Esophagus squamous epithelium (tissue), 5 donors: ENCODE results near the gene CTIF. TPM values are rescaled to one million over a fixed set of nuclear protein-coding genes. Genes with fewer than 3 reads are reported as not detected.

Source experiments
- DNase-seq: peaks from one replicate; lab custom pipeline; 2025; lab: John Stamatoyannopoulos, UW
- H3K27ac ChIP-seq, 4 donors: fragments of 200-600 bp; sonication (generic); one replicate each; pipeline ENCODE4 v1.5.1; 2016 to 2019; ENCODE audit warnings: mild to moderate bottlenecking in 1 of 4
- H3K27me3 ChIP-seq, 4 donors: fragments of 200-600 bp; sonication (generic); 1 replicate in 3 of 4; 2 replicates in 1 of 4; pipeline versions ENCODE4 v1.5.1 to v1.6.0; 2017 to 2021; ENCODE audit warnings: antibody characterized with exemption in 1 of 4
- H3K36me3 ChIP-seq, 3 donors: fragments of 200-600 bp; sonication (generic); one replicate each; pipeline ENCODE4 v1.5.1; 2016 to 2019
- H3K4me1 ChIP-seq, 3 donors: fragments of 200-600 bp; sonication (generic); one replicate each; pipeline ENCODE4 v1.5.1; 2017 to 2019
- H3K4me3 ChIP-seq, 4 donors: fragments of 200-600 bp; sonication (generic); 1 replicate in 3 of 4; 2 replicates in 1 of 4; pipeline ENCODE4 v1.5.1; 2016 to 2019; ENCODE audit warnings: mild to moderate bottlenecking in 2 of 4, moderate library complexity in 1 of 4
- H3K9me3 ChIP-seq, 3 donors: fragments of 200-600 bp; sonication (generic); one replicate each; pipeline ENCODE4 v1.5.1; 2016 to 2019
- POLR2A ChIP-seq, 4 donors: fragments of 450-650 bp; IDR thresholded peaks; one replicate each; pipeline ENCODE4 v1.6.1; 2017; ENCODE audit warnings: antibody characterized with exemption in 4 of 4, mild to moderate bottlenecking in 4 of 4, moderate library complexity in 3 of 4
- WGBS, 2 donors: methylation state at CpG; one replicate each; pipeline ENCODE4 v1.1.5; 2018; 5-methylcytosine and 5-hydroxymethylcytosine counted together
- intact Hi-C: fragments of 100-400 bp; cut with DNase I; formaldehyde crosslinking; loops from one replicate; pipeline ENCODE4 v1.15.0; 2022
- total RNA-seq, 4 donors: library from RNA; depleted of rRNA; stranded (reverse); fragments of >200 nt; gene quantifications; one replicate each; pipeline ENCODE4 v1.1.0, GENCODE V29; 2016
- TF ChIP-seq, protein P1 (sequence below), 6 experiments: fragments of 450-650 bp in 4 of 6; fragments of 200-600 bp in 2 of 6; sonication (generic) in 2 of 6; IDR thresholded peaks; one replicate each; pipeline ENCODE4 v1.5.1; 2016 to 2019; ENCODE audit warnings: antibody characterized with exemption in 6 of 6, mild to moderate bottlenecking in 4 of 6, moderate library complexity in 4 of 6
- donor health status: DM: yes; HTN: yes; CAD: no.

Gene CTIF
- total RNA-seq, 4 donors from 2014 or later: 4.7 to 24.2 (median 10.2) TPM

- no peak for DNase-seq
- no peaks in the 10 kb centered on the region for H3K27me3 ChIP-seq
- no peaks in the 10 kb centered on the region for H3K9me3 ChIP-seq
- H3K4me3 ChIP-seq: no peak overlapping the region
- peaks cover 0 to 6% (median 0%) of the 10 kb centered on the region in 3 donors for H3K36me3 ChIP-seq
- peaks cover 0 to 25% (median 5%) of the 10 kb centered on the region in 3 donors for H3K4me1 ChIP-seq
- TF ChIP-seq POLR2A (IDR thresholded peaks at IDR 0.05): no peak
- TF ChIP-seq, protein P1, sequence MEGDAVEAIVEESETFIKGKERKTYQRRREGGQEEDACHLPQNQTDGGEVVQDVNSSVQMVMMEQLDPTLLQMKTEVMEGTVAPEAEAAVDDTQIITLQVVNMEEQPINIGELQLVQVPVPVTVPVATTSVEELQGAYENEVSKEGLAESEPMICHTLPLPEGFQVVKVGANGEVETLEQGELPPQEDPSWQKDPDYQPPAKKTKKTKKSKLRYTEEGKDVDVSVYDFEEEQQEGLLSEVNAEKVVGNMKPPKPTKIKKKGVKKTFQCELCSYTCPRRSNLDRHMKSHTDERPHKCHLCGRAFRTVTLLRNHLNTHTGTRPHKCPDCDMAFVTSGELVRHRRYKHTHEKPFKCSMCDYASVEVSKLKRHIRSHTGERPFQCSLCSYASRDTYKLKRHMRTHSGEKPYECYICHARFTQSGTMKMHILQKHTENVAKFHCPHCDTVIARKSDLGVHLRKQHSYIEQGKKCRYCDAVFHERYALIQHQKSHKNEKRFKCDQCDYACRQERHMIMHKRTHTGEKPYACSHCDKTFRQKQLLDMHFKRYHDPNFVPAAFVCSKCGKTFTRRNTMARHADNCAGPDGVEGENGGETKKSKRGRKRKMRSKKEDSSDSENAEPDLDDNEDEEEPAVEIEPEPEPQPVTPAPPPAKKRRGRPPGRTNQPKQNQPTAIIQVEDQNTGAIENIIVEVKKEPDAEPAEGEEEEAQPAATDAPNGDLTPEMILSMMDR (IDR thresholded peaks at IDR 0.05): no peak
- H3K27ac ChIP-seq: no peak overlapping the region
- 79 to 84% methylated on average over 4 to 6 of the region's 7 CpGs for WGBS, 2 donors
- intact Hi-C loops: no loop called here
Measured at GRCh38 chr18:48660346-48661228, 121.8 kb downstream of the CTIF start.

DNA sequence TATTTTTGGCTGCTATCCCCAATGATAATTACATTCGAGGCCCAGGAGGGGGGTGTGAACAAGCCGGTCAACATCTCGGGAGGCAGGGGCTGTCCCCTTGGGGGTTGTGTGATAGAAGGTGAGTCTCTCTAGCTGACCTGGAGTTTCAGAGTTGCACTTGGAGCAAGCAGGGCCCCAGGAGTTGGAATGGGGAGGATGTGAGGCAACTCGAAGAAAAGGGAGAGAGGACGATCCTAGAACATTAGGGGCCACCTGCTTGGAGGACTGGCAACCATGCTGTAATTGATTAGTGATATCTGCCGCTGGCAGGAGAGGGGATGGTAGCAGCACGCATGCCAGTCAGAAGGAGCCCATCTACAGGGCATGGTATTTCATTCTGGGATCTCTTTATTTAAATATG is 122.6 kb downstream of the CTIF start:
- no peak for DNase-seq
- H3K27me3 ChIP-seq: no peaks in the 10 kb centered on the region
- H3K4me1 ChIP-seq: peaks cover 0 to 25% (median 5%) of the 10 kb centered on the region in 3 donors
- intact Hi-C loops: no loop called here
- no peak for TF ChIP-seq POLR2A (IDR thresholded peaks at IDR 0.05)
- TF ChIP-seq, protein P1 (IDR thresholded peaks at IDR 0.05): no peak
- no peak overlapping the region for H3K4me3 ChIP-seq
- no peak overlapping the region for H3K27ac ChIP-seq
- WGBS, 2 donors: 76 to 79% methylated on average over 7 of the region's 7 CpGs
- H3K9me3 ChIP-seq: no peaks in the 10 kb centered on the region
- H3K36me3 ChIP-seq: peaks cover 0 to 14% (median 0%) of the 10 kb centered on the region in 3 donors

- H3K9me3 ChIP-seq: no peaks in the 10 kb centered on the region
- TF ChIP-seq, protein P1 (IDR thresholded peaks at IDR 0.05): no peak
- no peak for TF ChIP-seq POLR2A (IDR thresholded peaks at IDR 0.05)
- 63 to 65% methylated on average over 7 to 9 of the region's 9 CpGs for WGBS, 2 donors
- peak overlapping the region in 1 of 4 donors; percentile 35 for H3K27ac ChIP-seq
- H3K4me3 ChIP-seq: no peak overlapping the region
- intact Hi-C loops: no loop called here
- DNase-seq: no peak
- peaks cover 0 to 25% (median 5%) of the 10 kb centered on the region in 3 donors for H3K4me1 ChIP-seq
- no peaks in the 10 kb centered on the region for H3K27me3 ChIP-seq
- peaks cover 0 to 20% (median 0%) of the 10 kb centered on the region in 3 donors for H3K36me3 ChIP-seq
Measured at GRCh38 chr18:48662011-48662661, 123.3 kb downstream of the CTIF start.

DNA sequence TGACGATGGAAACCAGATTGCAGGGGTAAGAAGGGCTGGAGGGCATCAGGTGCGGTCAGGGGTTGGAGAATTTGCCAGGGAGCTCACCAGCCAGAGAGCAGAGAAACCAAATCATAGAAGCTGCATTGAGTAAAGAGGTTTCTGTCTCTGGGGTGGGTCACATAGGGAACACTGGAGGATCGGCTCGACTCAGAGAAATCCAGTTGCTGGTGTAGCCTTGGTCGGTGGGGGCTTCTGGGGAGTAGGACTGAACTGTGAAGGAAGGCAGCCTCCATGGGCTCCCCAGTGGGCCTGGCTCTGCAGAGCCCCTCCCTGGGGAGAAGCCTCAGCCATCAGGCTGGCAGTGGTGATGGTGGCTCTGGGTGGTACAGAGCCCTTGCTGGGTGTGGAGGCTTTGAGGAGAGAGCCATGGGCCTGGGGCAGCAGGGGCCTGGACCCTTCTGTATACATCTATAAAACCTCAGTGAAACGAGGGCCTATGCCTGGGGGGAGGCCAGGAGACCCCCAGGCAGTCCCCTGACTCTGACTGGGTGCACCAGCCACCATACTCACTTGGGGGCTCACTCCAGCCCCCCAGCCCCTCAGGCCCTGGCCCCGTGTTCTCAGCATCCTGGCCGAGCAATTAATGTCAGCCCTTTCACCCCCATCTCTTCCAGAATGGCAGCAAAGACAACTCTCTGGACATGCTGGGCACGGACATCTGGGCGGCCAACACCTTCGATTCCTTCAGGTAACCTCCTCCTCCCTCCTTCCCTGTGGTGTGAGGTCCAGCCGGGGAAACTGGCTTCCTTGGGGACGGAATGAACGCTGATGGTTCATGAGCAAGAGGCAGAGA is 124.5 kb downstream of the CTIF start:
- peaks cover 0 to 32% (median 0%) of the 10 kb centered on the region in 3 donors for H3K36me3 ChIP-seq
- no peak for DNase-seq
- H3K27me3 ChIP-seq: no peaks in the 10 kb centered on the region
- H3K9me3 ChIP-seq: no peaks in the 10 kb centered on the region
- peaks cover 0 to 25% (median 0%) of the 10 kb centered on the region in 3 donors for H3K4me1 ChIP-seq
- 70 to 81% methylated on average over 5 to 11 of the region's 14 CpGs for WGBS, 2 donors
- intact Hi-C loops: no loop called here
- TF ChIP-seq, protein P1 (IDR thresholded peaks at IDR 0.05): no peak
- no peak for TF ChIP-seq POLR2A (IDR thresholded peaks at IDR 0.05)
- no peak overlapping the region for H3K27ac ChIP-seq
- H3K4me3 ChIP-seq: no peak overlapping the region
